GM12892 (cell line): ENCODE results near the gene HAND1.

Experiments used
- POLR2A ChIP-seq: IDR thresholded peaks from 2 replicates; pipeline ENCODE4 v1.6.1; 2011; ENCODE audit warnings: low read depth, low read length, control low read depth
- POLR2AphosphoS5 ChIP-seq: IDR thresholded peaks from 2 replicates; pipeline ENCODE4 v1.6.1; 2011; ENCODE audit warnings: low read depth, low read length, control low read depth
- TAF1 ChIP-seq: IDR thresholded peaks from 2 replicates; pipeline ENCODE4 v1.6.1; 2011; ENCODE audit warnings: low read depth, mild to moderate bottlenecking, control low read depth, low read length, borderline replicate concordance

GRCh38 chr5:154478224-154478565, at the start of gene HAND1:
- TF ChIP-seq POLR2A (no peak), TAF1 (no peak), POLR2AphosphoS5 (no peak)
